ENCODE results near the gene MPEG1.

GRCh38 chr11:59212744-59213631 lies at the start of gene MPEG1:
- TF ChIP-seq CTCF (IDR thresholded peaks at IDR 0.05; ENCODE audit: low read depth, low read length) (no peak), EZH2phosphoT487 (IDR thresholded peaks at IDR 0.05; ENCODE audit: low read depth) (no peak)
